Astrocyte of the hippocampus (primary cell): ENCODE results near the gene KRTAP5-7.
"Not testable (repeated sequence)": the region's sequence is repeated elsewhere in the genome, so short reads cannot be mapped to it uniquely, and the experiment has no call there.

Experiments
- DNase-seq: peaks from one replicate; pipeline ENCODE4 v3.0.0; 2011; ENCODE audit warnings: low read depth, low spot score

The KRTAP5-7 gene

DNA sequence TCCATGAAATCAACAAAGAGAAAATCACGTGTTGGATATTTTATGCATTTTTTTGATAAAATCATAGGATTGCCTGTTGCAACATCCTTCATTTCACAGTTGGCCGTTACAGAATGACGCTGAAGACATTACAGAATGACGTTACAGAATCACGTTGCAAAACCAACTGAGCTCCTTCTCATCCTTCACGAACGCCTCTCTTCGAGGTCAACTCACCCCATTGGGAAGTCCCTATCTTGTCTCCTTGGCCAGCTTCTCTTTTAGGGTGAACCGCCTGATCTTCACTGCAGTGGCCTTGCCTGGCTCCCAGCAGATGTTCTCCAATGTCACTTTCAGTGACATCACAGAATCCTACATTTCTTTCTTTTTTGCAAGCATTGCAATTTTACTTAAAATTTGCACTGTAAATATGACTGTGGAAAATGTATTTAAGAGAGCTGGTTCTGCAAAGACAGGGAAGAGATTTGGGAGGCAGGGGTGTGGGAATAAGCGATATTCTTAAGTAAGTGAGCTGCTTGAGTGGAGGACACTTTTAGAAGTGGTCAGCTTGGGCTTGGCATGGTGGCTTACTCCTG is 5.1 kb downstream of the KRTAP5-7 start:
- no peak for DNase-seq

DNA sequence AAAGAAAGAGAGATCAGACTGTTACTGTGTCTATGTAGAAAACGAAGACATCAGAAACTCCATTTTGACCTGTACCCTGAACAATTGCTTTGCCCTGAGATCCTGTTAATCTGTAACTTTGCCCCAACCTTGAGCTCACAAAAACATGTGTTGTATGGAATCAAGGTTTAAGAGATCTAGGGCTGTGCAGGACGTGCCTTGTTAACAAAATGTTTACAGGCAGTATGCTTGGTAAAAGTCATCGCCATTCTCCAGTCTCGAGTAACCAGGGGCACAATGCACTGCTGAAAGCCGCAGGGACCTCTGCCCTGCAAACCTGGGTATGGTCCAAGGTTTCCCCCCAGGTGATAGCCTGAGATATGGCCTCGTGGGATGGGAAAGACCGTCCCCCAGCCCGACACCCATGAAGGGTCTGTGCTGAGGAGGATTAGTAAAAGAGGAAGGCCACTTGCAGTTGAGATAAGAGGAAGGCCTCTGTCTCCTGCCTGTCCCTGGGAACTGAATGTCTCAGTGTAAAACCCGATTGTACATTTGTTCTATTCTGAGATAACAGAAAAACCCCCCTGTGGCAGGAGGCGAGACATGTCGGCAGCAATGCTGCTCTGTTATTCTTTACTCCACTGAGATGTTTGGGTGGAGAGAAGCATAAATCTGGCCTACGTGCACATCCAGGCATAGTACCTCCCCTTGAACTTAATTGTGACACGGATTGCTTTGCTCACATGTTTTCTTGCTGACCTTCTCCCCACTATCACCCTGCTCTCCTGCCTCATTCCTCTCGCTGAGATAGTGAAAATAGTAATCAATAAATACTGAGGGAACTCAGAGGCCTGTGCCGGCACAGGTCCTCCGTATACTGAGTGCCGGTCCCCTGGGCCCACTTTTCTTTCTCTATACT is 7.9 kb downstream of the KRTAP5-7 start:
- not testable (repeated sequence) for DNase-seq

DNA sequence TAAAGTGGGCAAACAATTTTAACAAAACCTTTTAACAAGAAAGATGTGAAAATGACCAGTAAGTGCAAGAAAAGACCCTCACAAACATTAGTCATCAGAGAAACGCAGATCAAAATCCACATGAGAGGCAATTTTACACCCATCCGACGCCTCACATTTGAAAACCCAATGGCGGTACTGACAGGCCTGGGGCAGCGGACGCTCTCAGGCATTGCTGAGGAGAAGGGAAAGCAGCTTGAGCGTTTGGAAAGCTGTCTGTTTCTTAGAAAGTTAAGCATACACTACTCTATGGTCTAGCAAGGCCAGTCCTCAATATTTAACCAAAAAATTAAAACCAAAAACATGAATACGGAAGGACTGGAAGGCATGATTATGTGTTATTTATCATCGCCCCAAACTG is 8.8 kb downstream of the KRTAP5-7 start:
- no peak for DNase-seq

DNA sequence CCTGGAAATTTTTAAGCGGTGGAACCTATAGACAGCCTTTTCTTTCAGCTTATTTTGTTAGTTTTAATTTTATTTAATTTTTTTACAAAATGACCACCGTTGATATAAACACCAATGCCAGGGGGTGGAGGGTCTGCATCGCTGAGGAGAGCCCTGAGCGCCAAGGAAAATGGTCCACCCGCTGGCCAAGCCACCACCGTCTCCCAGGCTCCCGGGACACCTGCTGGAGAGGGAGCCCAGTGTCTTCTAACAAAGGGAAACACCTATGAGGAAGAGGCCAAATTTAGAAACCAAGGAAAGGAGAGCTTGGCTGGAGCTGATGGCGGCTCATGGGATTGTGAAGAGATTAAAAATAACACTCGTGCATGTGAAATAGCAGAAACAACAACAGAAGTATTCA is 10.5 kb downstream of the KRTAP5-7 start:
- DNase-seq = no peak

DNA sequence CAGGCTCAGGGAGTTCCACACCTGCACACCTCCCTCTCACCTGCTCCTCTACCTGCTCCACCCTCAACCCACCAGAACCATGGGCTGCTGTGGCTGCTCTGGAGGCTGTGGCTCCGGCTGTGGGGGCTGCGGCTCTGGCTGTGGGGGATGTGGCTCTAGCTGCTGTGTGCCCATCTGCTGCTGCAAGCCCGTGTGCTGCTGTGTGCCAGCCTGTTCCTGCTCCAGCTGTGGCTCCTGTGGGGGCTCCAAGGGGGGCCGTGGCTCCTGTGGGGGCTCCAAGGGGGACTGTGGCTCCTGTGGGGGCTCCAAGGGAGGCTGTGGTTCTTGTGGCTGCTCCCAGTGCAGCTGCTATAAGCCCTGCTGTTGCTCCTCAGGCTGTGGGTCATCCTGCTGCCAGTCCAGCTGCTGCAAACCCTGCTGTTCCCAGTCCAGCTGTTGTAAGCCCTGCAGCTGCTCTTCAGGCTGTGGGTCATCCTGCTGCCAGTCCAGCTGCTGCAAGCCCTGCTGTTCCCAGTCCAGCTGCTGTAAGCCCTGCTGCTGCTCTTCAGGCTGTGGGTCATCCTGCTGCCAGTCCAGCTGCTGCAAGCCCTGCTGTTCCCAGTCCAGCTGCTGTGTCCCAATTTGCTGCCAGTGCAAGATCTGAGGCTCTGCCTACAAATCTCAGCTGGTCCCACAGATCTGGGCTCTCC is 11.1 kb downstream of the KRTAP5-7 start, which contains the start of gene KRTAP5-8:
KRTAP5-8 (plus strand) TSS at position 49 of the 689 bp plus-strand sequence; CDS start at position 80, 31 bp downstream.
- DNase-seq = not testable (repeated sequence)

DNA sequence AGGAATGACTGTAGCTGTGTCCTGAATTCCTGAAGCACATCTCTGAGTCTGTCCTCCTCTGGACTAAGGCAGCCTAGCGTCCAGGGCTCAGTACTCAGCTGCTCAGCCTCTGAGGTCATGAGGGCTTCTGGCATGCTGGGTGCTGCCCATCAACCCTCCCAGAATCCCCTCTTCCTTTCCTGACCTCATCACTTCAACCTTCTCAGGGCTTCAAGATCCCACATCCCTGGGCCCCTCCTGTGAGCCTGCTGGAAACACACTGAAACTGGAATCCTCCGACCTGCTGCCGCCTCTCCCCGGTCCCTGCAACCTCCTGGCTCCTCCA is 11.6 kb downstream of the KRTAP5-7 start:
- DNase-seq = no peak

DNA sequence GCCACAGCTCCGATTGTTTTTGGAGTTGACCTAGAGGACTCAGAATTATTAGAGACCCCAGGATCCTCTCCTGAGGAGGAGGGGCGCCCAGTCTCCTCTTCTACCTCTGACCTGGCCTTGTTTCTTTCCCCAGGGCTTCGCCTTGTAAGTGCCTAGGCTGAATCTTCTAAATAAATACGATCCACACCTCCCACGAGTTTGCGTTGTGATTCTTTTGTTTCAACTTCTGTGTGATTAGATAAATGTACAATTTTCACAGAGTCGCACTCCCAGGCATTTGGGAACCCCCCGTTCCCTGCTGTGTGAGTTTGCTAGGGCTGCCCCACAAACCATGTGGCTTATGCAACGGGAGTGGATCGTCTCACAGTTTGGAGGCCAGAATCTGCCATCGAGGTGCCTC is 11.9 kb downstream of the KRTAP5-7 start:
- no peak for DNase-seq

DNA sequence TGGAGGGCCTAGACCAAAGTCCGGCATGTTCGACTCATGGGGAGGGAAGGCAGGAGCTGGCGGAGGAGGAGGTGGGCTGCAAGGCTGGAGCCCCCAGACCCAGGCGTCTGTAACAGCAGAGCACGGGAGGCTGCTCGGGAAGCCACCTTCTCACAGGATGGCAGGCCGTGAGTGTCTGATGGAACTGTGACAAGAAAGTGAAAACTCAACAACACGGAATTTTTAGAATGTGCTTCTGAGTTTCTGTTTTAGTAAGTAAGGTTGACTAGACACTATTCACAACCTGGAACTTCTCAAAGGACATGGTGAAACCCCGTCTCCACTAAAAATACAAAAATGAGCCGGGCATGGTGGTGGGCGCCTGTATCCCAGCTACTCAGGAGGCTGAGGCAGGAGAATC is 12.9 kb downstream of the KRTAP5-7 start:
- DNase-seq = not testable (repeated sequence)

DNA sequence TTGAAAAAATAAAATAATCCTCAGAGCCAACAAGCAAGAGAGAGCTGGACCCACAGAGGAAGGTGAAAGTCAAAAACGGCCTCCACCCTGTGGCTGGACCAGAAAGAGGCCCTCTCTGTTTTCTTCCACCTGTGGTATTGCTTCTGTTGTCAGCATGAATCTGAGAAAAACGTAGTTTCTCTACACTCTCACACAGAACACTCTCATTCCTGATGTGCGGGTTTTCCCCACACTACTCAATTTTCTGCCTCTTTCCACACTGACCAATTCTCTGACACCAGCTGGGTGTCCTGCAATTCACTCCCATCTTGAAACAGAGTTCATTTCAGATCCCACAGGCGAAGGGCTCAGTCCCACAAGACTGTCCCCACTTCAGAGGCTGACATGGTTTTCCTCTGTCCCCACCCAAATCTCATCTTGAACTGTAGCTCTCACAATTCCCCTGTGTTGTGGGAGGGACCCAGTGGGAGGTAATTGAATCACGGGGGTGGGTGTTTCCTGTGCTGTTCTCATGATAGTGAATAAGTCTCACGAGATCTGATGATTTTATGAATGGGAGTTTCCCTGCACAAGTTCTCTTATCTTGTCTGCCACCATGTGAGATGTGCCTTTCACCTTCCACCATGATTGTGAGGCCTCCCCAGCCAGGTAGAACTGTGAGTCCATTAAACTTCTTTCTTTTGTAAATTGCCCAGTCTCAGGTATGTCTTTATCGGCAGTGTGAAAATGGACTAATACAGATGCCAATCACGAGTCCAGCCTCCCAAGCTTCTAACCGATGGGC is 13.6 kb downstream of the KRTAP5-7 start:
- not testable (repeated sequence) for DNase-seq

DNA sequence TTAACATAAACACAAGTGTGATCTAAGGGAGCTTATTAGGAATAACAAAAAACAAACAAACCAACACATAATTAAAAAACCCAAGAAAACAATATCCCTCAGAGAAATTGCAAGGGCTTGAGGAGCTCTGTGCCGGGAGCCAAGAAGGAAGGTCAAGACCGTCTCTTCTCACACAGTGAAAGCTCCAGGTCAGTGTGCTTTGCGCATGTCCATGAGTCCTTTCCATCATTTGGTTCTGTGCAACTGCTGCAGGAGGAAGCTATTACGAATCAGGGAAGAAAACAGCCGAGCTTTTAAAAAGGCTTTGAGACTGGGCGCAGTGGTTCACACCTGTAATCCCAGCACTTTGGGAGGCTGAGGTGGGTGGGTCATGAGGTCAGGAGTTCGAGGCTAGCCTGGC is 15.3 kb downstream of the KRTAP5-7 start:
- DNase-seq = no peak

DNA sequence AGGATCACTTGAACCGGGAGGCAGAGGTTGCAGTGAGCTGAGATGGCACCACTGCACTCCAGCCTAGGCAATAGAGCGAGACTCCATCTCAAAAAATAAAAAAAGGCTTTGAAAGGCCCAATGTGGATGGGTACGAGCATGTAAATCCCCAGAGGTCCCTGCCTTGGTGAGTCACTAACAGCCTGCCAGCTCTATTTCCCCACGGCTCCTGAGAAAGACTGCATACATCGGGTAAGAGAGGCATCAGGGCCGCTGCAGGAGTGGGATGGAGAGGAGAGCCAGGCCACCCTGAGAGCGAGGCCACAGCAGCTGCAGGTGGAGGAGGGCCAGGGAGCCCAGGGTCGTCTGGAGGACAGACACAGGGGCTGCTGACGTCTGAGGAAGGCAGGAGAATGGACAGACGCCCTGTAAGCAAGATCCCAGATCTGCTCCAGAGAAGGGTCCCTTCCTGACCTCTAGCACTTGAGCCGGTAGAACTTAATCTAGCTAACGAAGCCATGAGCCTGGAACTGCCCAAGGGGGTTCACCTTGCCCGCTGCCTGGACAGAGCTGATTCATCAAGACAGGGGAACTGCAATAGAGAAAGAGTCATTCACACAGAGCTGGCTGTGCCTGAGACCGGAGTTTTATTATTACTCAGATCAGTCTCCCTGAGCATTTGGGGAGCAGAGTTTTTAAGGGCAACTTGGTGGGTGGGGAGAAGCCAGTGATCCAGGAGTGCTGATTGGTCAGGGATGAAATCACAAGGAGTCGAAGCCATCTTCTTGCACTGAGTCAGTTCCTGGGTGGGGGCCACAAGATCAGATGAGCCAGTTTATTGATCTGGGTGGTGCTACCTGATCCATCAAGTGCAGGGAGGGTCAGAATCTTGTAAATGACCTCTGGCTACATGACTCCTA is 16.1 kb downstream of the KRTAP5-7 start:
- no peak for DNase-seq

DNA sequence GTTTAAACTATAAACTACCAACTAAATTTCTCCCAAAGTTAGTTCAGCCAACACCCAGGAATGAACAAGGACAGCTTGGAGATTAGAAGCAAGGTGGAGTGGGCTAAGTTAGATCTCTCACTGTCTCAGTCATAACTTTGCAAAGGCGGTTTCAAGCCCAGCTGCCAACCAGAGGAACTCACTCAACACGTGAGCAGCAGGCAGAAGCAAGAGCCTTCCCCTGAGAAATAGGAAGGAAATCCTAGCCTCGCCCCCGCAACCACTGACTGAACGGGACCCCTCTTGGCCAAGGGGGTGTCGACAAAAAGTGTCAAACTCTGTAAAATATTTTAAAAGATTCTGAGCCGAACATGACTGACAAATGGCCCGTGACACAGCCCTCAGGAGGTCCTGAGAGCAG is 16.8 kb downstream of the KRTAP5-7 start:
- DNase-seq = no peak

DNA sequence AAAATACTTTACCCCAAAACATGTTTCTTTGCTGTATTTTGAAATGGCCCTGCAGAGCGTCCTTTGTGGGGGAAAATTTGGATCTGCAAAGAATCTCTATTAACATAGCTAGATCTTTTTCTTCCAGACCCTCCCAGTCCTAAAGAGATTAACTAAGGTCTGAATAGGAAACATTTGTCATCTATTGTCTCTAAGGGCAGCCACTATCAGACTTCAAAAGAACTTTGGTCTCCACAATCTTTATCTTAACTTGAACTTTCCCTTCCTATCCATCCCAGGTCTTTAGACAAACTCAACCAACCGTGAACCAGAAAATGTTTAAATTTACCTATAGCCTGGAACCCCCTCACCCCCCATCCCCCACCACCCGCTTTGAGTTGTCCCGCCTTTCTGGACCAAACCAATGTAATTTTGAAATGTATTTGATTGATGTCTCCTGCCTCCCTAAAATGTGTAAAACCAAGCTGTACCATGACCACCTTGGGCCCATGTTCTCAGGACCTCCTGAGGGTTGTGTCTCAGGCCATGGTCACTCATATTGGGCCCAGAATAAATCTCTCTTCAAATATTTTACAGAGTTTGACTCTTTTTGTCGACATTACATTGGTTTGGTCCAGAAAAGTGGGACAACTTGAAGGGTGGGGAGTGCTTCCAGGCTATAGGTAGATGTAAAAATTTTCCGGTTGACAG is 17.6 kb downstream of the KRTAP5-7 start:
- no peak for DNase-seq

DNA sequence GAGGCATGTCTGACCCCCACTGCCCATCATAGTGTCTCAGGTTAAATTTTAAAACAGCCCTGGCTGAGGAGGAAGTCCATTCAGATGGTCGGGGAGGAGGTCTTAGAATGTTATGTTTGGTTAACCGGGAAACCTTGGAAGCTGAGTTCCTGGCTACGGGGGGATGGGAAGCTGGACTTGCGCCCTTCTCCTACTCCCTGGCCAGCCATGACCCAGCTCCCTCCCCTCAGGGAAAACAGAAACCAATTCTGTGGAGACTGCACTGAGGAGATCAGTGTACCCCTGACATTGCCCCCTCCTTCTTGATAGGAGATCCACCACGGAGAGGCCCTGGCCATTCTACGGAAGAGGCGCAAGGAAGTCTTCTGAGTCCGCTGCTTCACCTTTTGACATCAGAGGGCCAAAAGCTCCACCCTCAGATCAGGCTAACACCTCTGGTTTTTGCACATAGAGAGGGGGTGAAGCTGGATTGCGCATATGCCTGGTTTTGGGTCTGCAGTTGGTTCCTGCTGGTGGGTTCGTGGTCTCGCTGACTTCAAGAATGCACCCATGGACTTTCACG is 18.4 kb downstream of the KRTAP5-7 start:
- no peak for DNase-seq

DNA sequence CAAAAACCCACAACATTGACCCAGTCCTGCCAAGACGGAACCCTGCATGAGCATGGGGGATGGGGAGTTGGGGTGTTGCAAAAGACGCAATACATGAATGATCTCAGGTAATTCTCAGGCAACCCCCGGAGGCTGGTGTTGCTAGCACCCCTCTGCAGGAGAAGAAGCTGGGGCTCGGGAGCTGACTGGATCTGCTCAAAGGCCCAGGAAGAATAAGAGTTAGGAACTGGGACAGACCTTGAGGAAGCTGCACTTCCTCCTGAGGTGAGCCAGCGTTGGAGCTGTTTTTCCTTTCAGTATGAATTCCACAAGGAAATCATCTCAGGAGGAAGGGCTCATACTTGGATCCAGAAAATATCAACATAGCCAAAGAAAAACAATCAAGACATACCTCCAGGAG is 21.1 kb downstream of the KRTAP5-7 start, which contains the start of gene KRTAP5-9:
KRTAP5-9 (plus strand) TSS at position 301 of the 400 bp plus-strand sequence. CDS start 238 bp downstream, outside the sequence.
- no peak for DNase-seq

DNA sequence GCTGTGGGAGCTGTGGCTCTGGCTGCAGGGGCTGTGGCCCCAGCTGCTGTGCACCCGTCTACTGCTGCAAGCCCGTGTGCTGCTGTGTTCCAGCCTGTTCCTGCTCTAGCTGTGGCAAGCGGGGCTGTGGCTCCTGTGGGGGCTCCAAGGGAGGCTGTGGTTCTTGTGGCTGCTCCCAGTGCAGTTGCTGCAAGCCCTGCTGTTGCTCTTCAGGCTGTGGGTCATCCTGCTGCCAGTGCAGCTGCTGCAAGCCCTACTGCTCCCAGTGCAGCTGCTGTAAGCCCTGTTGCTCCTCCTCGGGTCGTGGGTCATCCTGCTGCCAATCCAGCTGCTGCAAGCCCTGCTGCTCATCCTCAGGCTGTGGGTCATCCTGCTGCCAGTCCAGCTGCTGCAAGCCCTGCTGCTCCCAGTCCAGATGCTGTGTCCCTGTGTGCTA is 21.7 kb downstream of the KRTAP5-7 start:
- no peak for DNase-seq

DNA sequence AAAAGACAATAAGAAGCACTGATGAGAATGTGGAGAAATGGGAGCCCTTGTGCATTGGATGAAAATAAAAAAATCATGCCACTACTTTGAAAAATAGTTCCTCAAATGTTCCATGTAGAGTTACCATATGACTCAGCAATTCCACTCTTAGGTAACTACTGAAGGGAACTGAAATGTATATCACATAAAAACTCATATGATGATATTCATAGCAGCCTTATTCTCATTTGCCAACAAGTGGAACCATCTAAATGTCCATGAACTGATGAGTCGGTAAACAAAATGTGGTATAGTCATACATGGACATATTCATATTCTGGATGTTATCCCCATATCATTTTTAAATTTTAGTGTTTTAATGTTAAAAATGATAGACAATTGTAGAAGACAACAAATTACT is 24.6 kb downstream of the KRTAP5-7 start:
- no peak for DNase-seq

DNA sequence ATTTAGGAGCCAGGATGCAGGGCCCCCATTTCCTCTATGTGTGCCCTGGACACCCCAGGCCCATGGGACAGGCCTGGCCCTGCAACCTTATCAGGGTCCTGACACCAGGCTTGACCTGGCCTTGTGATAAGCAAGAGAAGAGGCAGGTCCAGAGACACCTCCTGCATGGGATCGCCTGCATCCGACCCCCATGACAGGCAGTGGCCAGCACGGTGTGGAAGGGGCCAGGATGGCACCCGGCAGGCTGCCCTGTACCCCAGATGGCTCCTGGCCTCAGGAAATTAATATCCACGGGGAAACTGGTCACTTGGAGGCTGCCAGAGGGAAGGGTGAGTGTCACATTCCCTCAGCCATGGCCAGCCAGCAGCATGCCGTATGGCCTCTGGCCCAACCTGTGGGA is 27.9 kb downstream of the KRTAP5-7 start:
- no peak for DNase-seq

DNA sequence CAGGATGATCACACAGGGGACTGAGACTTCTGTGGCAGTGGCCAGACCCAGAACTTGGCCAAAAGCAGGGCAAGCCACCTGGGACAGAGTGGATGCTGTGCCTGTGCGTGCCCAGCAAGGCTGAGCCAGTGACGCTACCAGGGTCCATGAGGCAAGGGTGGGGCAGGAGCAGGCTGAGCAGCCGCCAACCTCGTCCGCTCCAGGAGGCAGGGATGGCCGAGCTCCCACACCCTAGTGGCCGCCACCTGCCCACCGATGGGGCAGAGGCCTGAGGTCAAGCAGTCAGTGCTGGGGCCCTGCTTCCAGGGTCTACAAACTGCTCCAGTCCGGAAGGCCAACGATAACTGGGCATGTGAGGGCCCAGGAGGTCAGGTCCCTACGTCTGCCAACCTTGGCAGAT is 28.4 kb downstream of the KRTAP5-7 start:
- no peak for DNase-seq

DNA sequence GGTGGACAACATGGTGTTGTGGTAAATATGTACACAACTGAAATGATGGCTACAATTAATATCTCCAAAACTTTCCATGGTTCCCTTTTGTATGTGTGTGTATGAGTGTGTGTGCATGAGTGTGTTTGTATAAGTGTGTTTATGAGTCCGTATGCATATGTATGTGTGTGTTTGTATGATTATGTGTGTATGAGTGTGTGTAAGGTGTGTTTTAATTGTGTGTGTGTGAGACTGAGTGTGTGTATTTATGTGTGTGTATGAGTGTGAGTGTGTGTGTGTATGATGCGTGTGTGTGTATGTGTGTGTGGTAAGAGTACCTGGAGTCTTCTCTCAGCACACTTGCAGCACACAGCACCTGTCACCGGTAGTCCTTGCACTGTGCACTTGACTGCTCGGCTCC is 29.0 kb downstream of the KRTAP5-7 start:
- no peak for DNase-seq
